Skeletal muscle tissue (tissue), 4 donors: ENCODE data around the gene ZGLP1. TPM values are rescaled to one million over a fixed set of nuclear protein-coding genes. Genes with fewer than 3 reads are reported as not detected.

ENCODE experiments used
- H3K27ac ChIP-seq: one replicate; pipeline ENCODE4 v1.7.0; 2013; ENCODE audit warnings: mild to moderate bottlenecking, low read depth, low read length, inconsistent platforms
- H3K27me3 ChIP-seq, 3 donors: one replicate each; pipeline ENCODE4 v1.7.0; 2013; ENCODE audit warnings: low read length in 3 of 3; ENCODE audit not compliant: control insufficient read depth in 3 of 3, insufficient read depth in 3 of 3
- H3K36me3 ChIP-seq, 3 donors: one replicate each; pipeline ENCODE4 v1.7.0; 2013; ENCODE audit warnings: low read length in 3 of 3; ENCODE audit not compliant: control insufficient read depth in 3 of 3, insufficient read depth in 3 of 3
- H3K4me1 ChIP-seq, 3 donors: one replicate each; pipeline ENCODE4 v1.7.0; 2013; ENCODE audit warnings: low read length in 3 of 3, mild to moderate bottlenecking in 3 of 3; ENCODE audit not compliant: control insufficient read depth in 3 of 3, insufficient read depth in 3 of 3
- H3K4me3 ChIP-seq, 3 donors: one replicate each; pipeline ENCODE4 v1.7.0; 2013; ENCODE audit warnings: low read length in 3 of 3
- H3K9ac ChIP-seq, 3 donors: one replicate each; pipeline ENCODE4 v1.7.0; 2013; ENCODE audit warnings: low read length in 3 of 3, mild to moderate bottlenecking in 3 of 3, moderate library complexity in 2 of 3, low read depth in 1 of 3
- H3K9me3 ChIP-seq, 3 donors: one replicate each; pipeline ENCODE4 v1.7.0; 2013; ENCODE audit warnings: low read length in 3 of 3; ENCODE audit not compliant: control insufficient read depth in 3 of 3
- total RNA-seq: library from RNA; depleted of rRNA; stranded (reverse); fragments of >200 nt; gene quantifications from one replicate; pipeline ENCODE4 v1.2.3, GENCODE V29; 2014
- donor health status: Osteomylitis.

The ZGLP1 gene
- 1.0 TPM for total RNA-seq

GRCh38 chr19:10309423-10309822 lies at the start of gene ZGLP1:
Gene ZGLP1, minus strand, starts transcription at chr19:10309815.
- no peaks in the 10 kb centered on the region for H3K27me3 ChIP-seq
- H3K9me3 ChIP-seq: no peaks in the 10 kb centered on the region
- no peak within 1 kb of the TSS for H3K9ac ChIP-seq
- no peak within 1 kb of the TSS for H3K4me3 ChIP-seq
- H3K36me3 ChIP-seq: peaks cover 0 to 15% (median 15%) of the 10 kb centered on the region in 3 donors
- peaks cover 0 to 1% (median 0%) of the 10 kb centered on the region in 3 donors for H3K4me1 ChIP-seq
- no peak within 1 kb of the TSS for H3K27ac ChIP-seq

DNA sequence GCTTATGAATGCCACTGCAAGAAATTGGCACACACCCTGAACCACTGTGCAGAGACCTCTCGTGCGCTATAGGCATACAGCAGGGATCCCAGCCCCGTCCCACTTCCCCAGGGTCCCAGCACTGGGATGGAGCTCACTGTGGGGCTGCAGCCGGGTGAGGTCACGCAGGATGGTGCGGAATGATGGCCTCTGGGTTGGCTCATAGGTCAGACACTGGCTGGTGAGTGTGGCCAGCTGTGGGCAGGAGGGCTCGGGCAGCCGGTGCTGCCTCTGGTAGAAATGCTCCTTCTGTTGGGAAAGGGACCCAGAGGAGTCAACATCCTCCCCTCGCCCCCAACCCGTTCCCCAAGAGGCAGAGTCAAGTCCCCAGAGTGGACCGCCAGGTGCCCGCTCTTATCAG lies 46.8 kb upstream of the ZGLP1 start:
- no peaks in the 10 kb centered on the region for H3K9me3 ChIP-seq
- peaks cover 28 to 43% (median 31%) of the 10 kb centered on the region in 3 donors for H3K36me3 ChIP-seq
- no peak overlapping the region for H3K4me3 ChIP-seq
- no peak overlapping the region for H3K9ac ChIP-seq
- H3K27me3 ChIP-seq: no peaks in the 10 kb centered on the region
- peaks cover 0 to 3% (median 0%) of the 10 kb centered on the region in 3 donors for H3K4me1 ChIP-seq
- no peak overlapping the region for H3K27ac ChIP-seq

DNA sequence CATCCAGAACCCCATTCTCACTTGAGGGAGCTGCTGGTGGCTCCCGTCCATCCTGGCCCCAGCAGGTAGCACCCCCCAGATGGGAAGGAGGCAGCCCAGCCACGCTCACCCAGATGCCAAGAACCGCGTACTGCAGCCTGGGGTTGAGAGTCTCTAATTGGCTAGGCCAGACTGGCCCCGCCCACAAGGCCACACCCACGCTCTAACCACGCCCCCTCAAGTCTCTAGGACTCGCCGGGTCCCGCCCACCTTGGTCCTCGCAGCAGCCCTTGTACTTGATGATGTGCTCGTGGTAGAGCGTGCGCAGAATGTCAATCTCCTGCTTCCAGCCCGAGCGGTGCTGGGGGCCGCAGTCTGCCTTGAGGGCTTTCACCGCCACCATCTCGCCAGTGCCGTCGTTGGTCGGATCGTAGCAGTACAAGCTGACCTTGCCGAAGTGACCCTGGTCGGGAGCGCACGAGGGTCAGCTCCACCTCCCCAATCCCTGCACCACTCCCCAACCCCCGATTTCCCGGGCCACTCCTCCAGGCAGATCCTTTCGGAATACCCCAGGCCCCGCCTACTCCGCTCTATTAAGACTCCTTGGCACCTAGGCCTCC lies 44.3 kb upstream of the ZGLP1 start:
- Histone ChIP-seq H3K4me3 (no peak overlapping the region), H3K27ac (no peak overlapping the region), H3K36me3 (peaks cover 23 to 39% (median 27%) of the 10 kb centered on the region in 3 donors), H3K9ac (peak overlapping the region in 1 of 3 donors; percentile 33), H3K9me3 (no peaks in the 10 kb centered on the region), H3K27me3 (no peaks in the 10 kb centered on the region), H3K4me1 (peaks cover 0 to 3% (median 0%) of the 10 kb centered on the region in 3 donors)

DNA sequence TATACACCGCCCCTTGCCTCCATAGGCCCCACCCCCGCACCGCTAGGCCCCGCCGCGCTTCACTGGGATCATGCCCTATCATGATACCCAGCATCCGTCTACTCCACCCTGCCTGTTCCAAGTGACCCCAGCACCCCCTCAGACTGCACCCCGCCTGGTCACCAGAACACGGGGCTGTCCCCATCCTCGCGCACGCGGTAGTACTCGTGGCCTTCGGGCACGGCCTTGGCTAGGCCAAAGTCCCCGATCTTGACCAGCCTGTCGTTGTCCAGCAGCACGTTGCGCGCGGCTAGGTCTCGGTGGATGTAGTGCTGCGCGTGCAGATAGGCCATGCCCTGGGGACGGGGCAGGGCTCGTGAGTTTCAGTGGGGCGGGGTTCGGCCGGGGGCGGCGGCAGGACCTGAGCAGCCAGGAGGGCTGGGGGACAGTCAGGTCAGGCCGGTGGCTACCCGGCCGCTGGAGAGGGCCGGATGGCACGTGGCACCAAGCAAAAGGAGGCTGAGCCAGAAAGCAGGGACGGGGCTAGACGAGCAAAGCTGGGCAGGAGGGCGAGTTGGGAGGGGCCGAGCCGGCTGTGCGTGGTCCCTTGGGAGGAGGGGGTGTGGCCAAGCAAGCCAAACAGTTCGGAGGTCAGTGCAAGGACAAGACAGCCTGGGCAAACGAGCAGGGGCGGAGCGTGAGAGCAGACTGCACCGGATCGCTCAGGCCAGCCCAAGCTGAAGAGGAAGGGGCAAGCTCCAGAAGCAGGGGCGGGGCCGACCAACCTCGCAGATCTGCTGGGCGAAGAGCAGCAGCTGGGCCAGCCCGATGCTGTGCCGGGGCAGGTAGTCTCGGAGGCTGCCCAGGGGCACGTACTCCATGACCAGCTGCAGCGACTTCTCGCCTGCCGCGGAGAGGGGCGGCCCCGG lies 43.4 kb upstream of the ZGLP1 start:
- no peaks in the 10 kb centered on the region for H3K9me3 ChIP-seq
- no peaks in the 10 kb centered on the region for H3K27me3 ChIP-seq
- peak overlapping the region in 1 of 3 donors; percentile 33 for H3K9ac ChIP-seq
- H3K27ac ChIP-seq: peak overlapping the region; percentile 60
- peaks cover 0 to 3% (median 0%) of the 10 kb centered on the region in 3 donors for H3K4me1 ChIP-seq
- H3K36me3 ChIP-seq: peaks cover 23 to 37% (median 27%) of the 10 kb centered on the region in 3 donors
- H3K4me3 ChIP-seq: peak overlapping the region in 1 of 3 donors; percentile 35

DNA sequence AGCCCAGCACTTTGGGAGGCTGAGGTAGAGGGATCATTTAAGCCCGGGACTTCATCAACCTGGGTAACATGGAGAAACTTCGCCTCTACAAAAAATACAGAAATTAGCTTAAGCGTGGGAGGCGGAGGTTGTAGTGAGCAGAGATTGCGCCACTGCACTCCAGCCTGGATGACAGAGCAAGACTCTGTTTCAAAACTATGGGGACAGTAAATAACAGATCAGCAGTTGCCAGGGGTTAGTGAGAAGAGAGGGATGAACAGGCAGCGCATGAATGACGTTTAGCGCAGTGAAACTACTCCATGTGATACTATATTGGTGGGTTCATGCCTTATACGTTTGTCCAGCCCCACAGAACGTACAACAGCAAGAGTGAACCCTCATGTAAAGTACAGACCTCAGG lies 36.9 kb upstream of the ZGLP1 start:
- H3K36me3 ChIP-seq: peaks cover 7 to 10% (median 8%) of the 10 kb centered on the region in 3 donors
- H3K9me3 ChIP-seq: no peaks in the 10 kb centered on the region
- no peaks in the 10 kb centered on the region for H3K4me1 ChIP-seq
- H3K27me3 ChIP-seq: no peaks in the 10 kb centered on the region
- H3K27ac ChIP-seq: no peak overlapping the region
- no peak overlapping the region for H3K9ac ChIP-seq
- H3K4me3 ChIP-seq: no peak overlapping the region

DNA sequence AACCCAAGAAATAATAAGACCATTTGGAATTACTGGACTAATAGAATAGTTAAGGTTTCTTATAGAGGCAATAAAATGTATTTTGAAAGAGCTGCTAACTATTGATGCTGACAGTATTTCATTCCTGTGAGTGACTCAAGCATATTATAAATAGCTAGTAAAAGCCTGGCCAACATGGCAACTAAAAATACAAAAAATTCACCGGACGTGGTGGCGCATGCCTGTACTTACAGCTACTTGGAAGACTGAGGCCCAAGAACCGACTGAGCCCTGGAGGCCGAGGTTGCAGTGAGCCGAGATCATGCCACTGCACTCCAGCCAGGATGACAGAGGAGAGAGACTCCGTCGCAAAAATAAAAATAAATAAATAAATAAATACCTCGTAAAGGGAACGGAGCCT lies 35.2 kb upstream of the ZGLP1 start:
- Histone ChIP-seq H3K9me3 (no peaks in the 10 kb centered on the region), H3K4me1 (no peaks in the 10 kb centered on the region), H3K4me3 (no peak overlapping the region), H3K27me3 (no peaks in the 10 kb centered on the region), H3K27ac (no peak overlapping the region), H3K9ac (no peak overlapping the region), H3K36me3 (peaks cover 0 to 2% (median 0%) of the 10 kb centered on the region in 3 donors)

- Histone ChIP-seq H3K4me3 (no peak overlapping the region), H3K27ac (no peak overlapping the region), H3K36me3 (no peaks in the 10 kb centered on the region), H3K9ac (no peak overlapping the region), H3K27me3 (no peaks in the 10 kb centered on the region), H3K9me3 (no peaks in the 10 kb centered on the region), H3K4me1 (no peaks in the 10 kb centered on the region)
These were observed 33.9 kb upstream of the ZGLP1 start for GRCh38 chr19:10343495-10343894.

DNA sequence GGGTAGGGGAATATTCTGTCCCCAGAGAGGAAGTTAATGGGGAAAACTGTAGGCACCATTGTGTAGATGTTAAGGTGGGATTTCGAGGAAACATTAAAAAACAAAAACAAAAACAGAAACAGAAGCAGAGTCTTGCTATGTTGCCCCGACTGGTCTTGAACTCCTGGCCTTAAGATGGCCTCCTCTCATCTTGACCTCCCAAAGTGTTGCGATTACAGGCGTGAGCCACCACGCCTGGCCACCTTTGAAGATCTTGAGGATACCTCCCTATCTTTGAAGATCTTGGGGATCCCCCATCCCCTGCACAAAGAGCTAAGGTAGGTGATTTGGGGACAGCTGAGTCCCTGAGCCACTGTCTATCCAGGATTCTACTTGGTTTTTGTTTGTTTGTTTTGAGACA lies 30.4 kb upstream of the ZGLP1 start:
- Histone ChIP-seq H3K36me3 (no peaks in the 10 kb centered on the region), H3K27ac (no peak overlapping the region), H3K27me3 (no peaks in the 10 kb centered on the region), H3K4me3 (no peak overlapping the region), H3K4me1 (peaks cover 0 to 2% (median 0%) of the 10 kb centered on the region in 3 donors), H3K9me3 (no peaks in the 10 kb centered on the region), H3K9ac (no peak overlapping the region)

- Histone ChIP-seq H3K9me3 (no peaks in the 10 kb centered on the region), H3K9ac (no peak within 1 kb of the TSS), H3K36me3 (no peaks in the 10 kb centered on the region), H3K27me3 (no peaks in the 10 kb centered on the region), H3K4me1 (peaks cover 2 to 7% (median 3%) of the 10 kb centered on the region in 3 donors), H3K4me3 (peak within 1 kb of the TSS in 1 of 3 donors; percentile 14), H3K27ac (no peak within 1 kb of the TSS)
These were observed 29.9 kb upstream of the ZGLP1 start, which contains the start of gene ICAM3 for GRCh38 chr19:10339380-10339960. Gene ICAM3, minus strand, starts transcription at chr19:10339624. Its CDS starts 10 bp downstream, at chr19:10339614.
